Panc1 (cell line): Measurements from ENCODE around the gene GNAZ.

ENCODE experiments used
- CTCF ChIP-seq: fragments of 450-650 bp; IDR thresholded peaks from 2 replicates; pipeline ENCODE4 v1.5.1; 2017; ENCODE audit warnings: mild to moderate bottlenecking
- POLR2AphosphoS5 ChIP-seq: IDR thresholded peaks from 2 replicates; pipeline ENCODE4 v1.6.1; 2012; ENCODE audit warnings: mild to moderate bottlenecking, low read depth, low read length, moderate library complexity
- REST ChIP-seq, 2 experiments: IDR thresholded peaks; 2 replicates each; pipeline ENCODE4 v1.6.1; 2011 to 2012; ENCODE audit warnings: low read depth in 2 of 2, control low read depth in 1 of 2, low read length in 1 of 2, mild to moderate bottlenecking in 1 of 2, moderate library complexity in 1 of 2; ENCODE audit not compliant: insufficient read depth in 1 of 2
- SIN3A ChIP-seq: IDR thresholded peaks from 2 replicates; pipeline ENCODE4 v1.6.1; 2012; ENCODE audit warnings: low read depth, mild to moderate bottlenecking, low read length, moderate library complexity, borderline replicate concordance; ENCODE audit not compliant: insufficient read depth
- TCF7L2 ChIP-seq: IDR thresholded peaks from 2 replicates; pipeline ENCODE4 v1.6.1; 2011; ENCODE audit warnings: mild to moderate bottlenecking, low read depth, low read length, inconsistent platforms

GRCh38 chr22:23026777-23027176, 43.5 kb upstream of the GNAZ start:
- TF ChIP-seq REST (IDR thresholded peaks at IDR 0.05; ENCODE audit: insufficient read depth in 1 of 2, low read depth in 2 of 2, low read length in 1 of 2) (no peak), POLR2AphosphoS5 (no peak), CTCF (no peak), TCF7L2 (no peak), SIN3A (no peak)
